Adrenal gland (tissue), 12 donors: ENCODE results near the gene PCDH20. TPM values are rescaled to one million over a fixed set of nuclear protein-coding genes. Genes with fewer than 3 reads are reported as not detected.

Experiments used
- DNase-seq, 7 donors: peaks; one replicate each; pipeline ENCODE4 v3.0.0-alpha.2; 2019 to 2020
- H3K27ac ChIP-seq, 5 donors: fragments of 200-600 bp; sonication (generic) in 4 of 5; 1 replicate in 3 of 5; 2 replicates in 2 of 5; pipeline versions ENCODE4 v1.5.1 to v1.8.0; 2016 to 2020; ENCODE audit warnings: mild to moderate bottlenecking in 1 of 5
- H3K27me3 ChIP-seq: fragments of 200-600 bp; 2 replicates; pipeline ENCODE4 v1.8.0; 2021
- H3K36me3 ChIP-seq, 2 donors: fragments of 200-600 bp; replicated peaks in 1 of 2; 1 replicate in 1 of 2; 2 replicates in 1 of 2; pipeline versions ENCODE4 v1.5.1 to v1.8.0; 2018 to 2022
- H3K4me1 ChIP-seq, 2 donors: fragments of 200-600 bp; replicated peaks in 1 of 2; 1 replicate in 1 of 2; 2 replicates in 1 of 2; pipeline versions ENCODE4 v1.5.1 to v1.8.0; 2018 to 2021
- H3K4me3 ChIP-seq, 4 donors: fragments of 200-600 bp; sonication (generic) in 3 of 4; one replicate each; pipeline ENCODE4 v1.5.1; 2016 to 2018
- H3K9me3 ChIP-seq, 3 donors: fragments of 200-600 bp; sonication (generic) in 1 of 3; replicated peaks in 1 of 3; 1 replicate in 2 of 3; 2 replicates in 1 of 3; pipeline versions ENCODE4 v1.5.1 to v1.8.0; 2016 to 2021
- CTCF ChIP-seq, 6 experiments: fragments of 450-650 bp in 4 of 6; fragments of 200-600 bp in 2 of 6; sonication (generic) in 1 of 6; IDR thresholded peaks; 1 replicate in 5 of 6; 2 replicates in 1 of 6; pipeline versions ENCODE4 v1.5.1 to v1.8.0; 2016 to 2021; ENCODE audit warnings: antibody characterized with exemption in 6 of 6, mild to moderate bottlenecking in 2 of 6, moderate library complexity in 1 of 6
- POLR2A ChIP-seq, 2 donors: fragments of 450-650 bp; IDR thresholded peaks; one replicate each; pipeline ENCODE4 v1.6.1; 2017; ENCODE audit warnings: antibody characterized with exemption in 2 of 2, mild to moderate bottlenecking in 2 of 2, moderate library complexity in 1 of 2
- WGBS, 4 donors: extraction: QIAGEN DNeasy Blood & Tissue Kit in 2 of 4; methylation state at CpG; one replicate each; pipeline versions ENCODE4 v1.1.5 to v1.1.7; 2013 to 2017; 5-methylcytosine and 5-hydroxymethylcytosine counted together
- intact Hi-C, 2 donors: fragments of 100-400 bp; cut with DNase I; formaldehyde crosslinking; loops; one replicate each; pipeline versions ENCODE4 v1.14.1 to v1.15.0; 2022 to 2023
- polyA plus RNA-seq, 3 donors: library from polyadenylated mRNA; stranded (reverse); fragments of 200-250 nt in 2 of 3; fragments of 350-450 nt in 1 of 3; fragmentation: Illumina TruSeq in 1 of 3; extraction: RNeasy Lipid Tissue Mini Kit (QIAGEN cat#74804) in 1 of 3; gene quantifications; one replicate each; pipeline ENCODE4 v1.2.3, GENCODE V29; 2013 to 2014
- total RNA-seq, 9 donors: library from RNA; depleted of rRNA in 4 of 9; stranded (reverse); fragments of >200 nt in 4 of 9; fragments of 120-200 nt in 1 of 9; fragmentation: NEBNext Ultra II Directional in 1 of 9; extraction: Animal tissue kit (Norgen Biotek cat#: 25700) in 1 of 9; gene quantifications; one replicate each; pipeline versions ENCODE4 v1.1.0 to v1.2.4, GENCODE V29; 2013 to 2023
- donor health status: healthy with polysubstance abuse.
- donor health status: Bipolar disorder and iron deficiency.
- donor health status: DM: yes; HTN: yes; CAD: no.
- donor health status: DM: no; HTN: no; CAD: no.
- donor health status: DM: no; HTN: no; CAD: no.
- donor health status: DM: yes; HTN: yes; CAD: no.

PCDH20 gene
- total and polyA plus RNA-seq, 12 donors, result 0.04 to 2.3 (median 0.44) TPM; not detected in 1

GRCh38 chr13:61406275-61406674, 9.4 kb downstream of the PCDH20 start:
- Histone ChIP-seq H3K4me3 (no peak overlapping the region), H3K9me3 (no peaks in the 10 kb centered on the region), H3K27ac (no peak overlapping the region), H3K27me3 (no peaks in the 10 kb centered on the region), H3K4me1 (no peaks in the 10 kb centered on the region), H3K36me3 (no peaks in the 10 kb centered on the region)
- WGBS, 4 donors, result 46 to 68% (median 54%) methylated on average over 1 of the region's 1 CpG
- intact Hi-C loops, result no loop called here
- no peak for DNase-seq
- TF ChIP-seq CTCF (IDR thresholded peaks at IDR 0.05) (no peak), POLR2A (IDR thresholded peaks at IDR 0.05) (no peak)

- intact Hi-C loops, result no loop called here
- no peaks in the 10 kb centered on the region for H3K36me3 ChIP-seq
Measured at GRCh38 chr13:61396121-61396520, 19.5 kb downstream of the PCDH20 start.

GRCh38 chr13:61391426-61391825, 24.2 kb downstream of the PCDH20 start:
- intact Hi-C loops, result no loop called here
- H3K9me3 ChIP-seq, result no peaks in the 10 kb centered on the region
- no peaks in the 10 kb centered on the region for H3K36me3 ChIP-seq
- H3K27me3 ChIP-seq, result no peaks in the 10 kb centered on the region
- TF ChIP-seq POLR2A (IDR thresholded peaks at IDR 0.05), result no peak
- TF ChIP-seq CTCF (IDR thresholded peaks at IDR 0.05), result no peak
- no peak overlapping the region for H3K27ac ChIP-seq
- no peak for DNase-seq
- H3K4me3 ChIP-seq, result no peak overlapping the region
- 59 to 66% (median 63%) methylated on average over 7 of the region's 7 CpGs for WGBS, 4 donors
- H3K4me1 ChIP-seq, result no peaks in the 10 kb centered on the region

More at GRCh38 chr13:61396121-61396520, 19.5 kb downstream of the PCDH20 start:
- H3K4me1 ChIP-seq, result no peaks in the 10 kb centered on the region
- H3K27ac ChIP-seq, result no peak overlapping the region
- no peaks in the 10 kb centered on the region for H3K9me3 ChIP-seq
- DNase-seq, result no peak
- H3K27me3 ChIP-seq, result no peaks in the 10 kb centered on the region
- TF ChIP-seq CTCF (IDR thresholded peaks at IDR 0.05) (no peak), POLR2A (IDR thresholded peaks at IDR 0.05) (no peak)
- H3K4me3 ChIP-seq, result no peak overlapping the region

- Histone ChIP-seq H3K4me3 (no peak overlapping the region), H3K36me3 (no peaks in the 10 kb centered on the region), H3K9me3 (no peaks in the 10 kb centered on the region), H3K27ac (no peak overlapping the region), H3K27me3 (no peaks in the 10 kb centered on the region), H3K4me1 (no peaks in the 10 kb centered on the region)
- no peak for TF ChIP-seq CTCF (IDR thresholded peaks at IDR 0.05)
- no peak for TF ChIP-seq POLR2A (IDR thresholded peaks at IDR 0.05)
- intact Hi-C loops, result no loop called here
- DNase-seq, result no peak
- WGBS, 4 donors, result 32 to 50% (median 37%) methylated on average over 3 of the region's 3 CpGs
Measured at GRCh38 chr13:61387694-61388093, 28.0 kb downstream of the PCDH20 start.
